ENCODE measurements around the gene MARK3.

DNA sequence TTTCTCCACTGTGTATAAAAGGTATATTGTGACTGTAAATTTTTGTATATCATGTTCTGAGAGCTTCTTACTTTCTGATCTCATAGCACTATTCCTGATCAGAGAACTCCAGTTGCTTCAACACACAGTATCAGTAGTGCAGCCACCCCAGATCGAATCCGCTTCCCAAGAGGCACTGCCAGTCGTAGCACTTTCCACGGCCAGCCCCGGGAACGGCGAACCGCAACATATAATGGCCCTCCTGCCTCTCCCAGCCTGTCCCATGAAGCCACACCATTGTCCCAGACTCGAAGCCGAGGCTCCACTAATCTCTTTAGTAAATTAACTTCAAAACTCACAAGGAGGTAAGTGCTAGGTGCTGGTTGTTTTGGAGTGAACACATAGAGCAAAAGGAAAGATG, 106.5 kb downstream of the MARK3 start:
- TF ChIP-seq CTCF (optimal IDR thresholded peaks at IDR 0.05 in 1 of 3, IDR thresholded peaks at IDR 0.05 in 1 of 3, conservative IDR thresholded peaks at IDR 0.05 in 1 of 3; ENCODE audit: extremely low read depth in 1 of 3, insufficient read depth in 2 of 3, low read length in 3 of 3) (no peak), EZH2 (IDR thresholded peaks at IDR 0.05; ENCODE audit: low read length) (no peak)
